Keratinocyte (primary cell): Measurements from ENCODE around the gene PISD. TPM values are rescaled to one million over a fixed set of nuclear protein-coding genes. Genes with fewer than 3 reads are reported as not detected.

Experiments
- DNase-seq: peaks from one replicate; pipeline ENCODE4 v3.0.0-alpha.2; 2011; ENCODE audit warnings: low read depth, missing footprints, low spot score
- FAIRE-seq: peaks from 2 replicates; lab custom pipeline; 2011; peaks lifted over from hg19 to GRCh38; lab: Jason Lieb, UNC
- H2AFZ ChIP-seq: 2 replicates; pipeline ENCODE4 v1.6.0; 2012; ENCODE audit warnings: low read length, control low read depth, inconsistent platforms; ENCODE audit not compliant: control insufficient read depth
- H3K27ac ChIP-seq: 2 replicates; pipeline ENCODE4 v1.5.1; 2011; ENCODE audit warnings: low read length; ENCODE audit not compliant: control insufficient read depth, insufficient read depth
- H3K27me3 ChIP-seq: 3 replicates; pipeline ENCODE4 v1.6.0; 2011; ENCODE audit warnings: low read length; ENCODE audit not compliant: control insufficient read depth, insufficient read depth; ENCODE audit errors: extremely low read depth
- H3K36me3 ChIP-seq, 2 experiments: 2 replicates in 1 of 2; 3 replicates in 1 of 2; pipeline ENCODE4 v1.5.1; 2011; ENCODE audit warnings: low read length in 2 of 2, mild to moderate bottlenecking in 1 of 2; ENCODE audit not compliant: control insufficient read depth in 2 of 2, insufficient read depth in 2 of 2; ENCODE audit errors: extremely low read depth in 1 of 2
- H3K4me1 ChIP-seq: 3 replicates; pipeline ENCODE4 v1.5.1; 2011; ENCODE audit warnings: low read length; ENCODE audit not compliant: control insufficient read depth, insufficient read depth; ENCODE audit errors: extremely low read depth
- H3K4me2 ChIP-seq: 3 replicates; pipeline ENCODE4 v1.6.0; 2011; ENCODE audit warnings: low read depth, low read length; ENCODE audit not compliant: control insufficient read depth, insufficient read depth; ENCODE audit errors: extremely low read depth
- H3K4me3 ChIP-seq, 3 experiments: fragments of 200-600 bp in 1 of 3; sonication (generic) in 1 of 3; 2 replicates in 2 of 3; 3 replicates in 1 of 3; pipeline ENCODE4 v1.5.1; 2011 to 2016; ENCODE audit warnings: low read length in 3 of 3, mild to moderate bottlenecking in 3 of 3, control low read depth in 2 of 3, inconsistent platforms in 1 of 3, low read depth in 1 of 3, mixed read lengths in 1 of 3, mixed run types in 1 of 3, moderate library complexity in 1 of 3; ENCODE audit not compliant: control insufficient read depth in 2 of 3, insufficient read depth in 2 of 3; ENCODE audit errors: extremely low read depth in 1 of 3
- H3K79me2 ChIP-seq: 2 replicates; pipeline ENCODE4 v1.6.0; 2012; ENCODE audit warnings: low read length; ENCODE audit not compliant: control insufficient read depth, insufficient read depth
- H3K9ac ChIP-seq: 3 replicates; pipeline ENCODE4 v1.6.0; 2011; ENCODE audit warnings: low read length; ENCODE audit not compliant: control insufficient read depth, insufficient read depth; ENCODE audit errors: extremely low read depth
- H3K9me1 ChIP-seq: 3 replicates; pipeline ENCODE4 v1.6.0; 2011; ENCODE audit warnings: low read length; ENCODE audit not compliant: control insufficient read depth, insufficient read depth; ENCODE audit errors: extremely low read depth
- H3K9me3 ChIP-seq: 2 replicates; pipeline ENCODE4 v1.5.1; 2012; ENCODE audit warnings: low read depth, low read length; ENCODE audit not compliant: control insufficient read depth
- H4K20me1 ChIP-seq: 3 replicates; pipeline ENCODE4 v1.6.0; 2011; ENCODE audit warnings: low read length; ENCODE audit not compliant: control insufficient read depth, insufficient read depth; ENCODE audit errors: extremely low read depth
- EZH2 ChIP-seq: IDR thresholded peaks from one replicate; pipeline ENCODE4 v1.6.1; 2012; ENCODE audit warnings: inconsistent platforms, mild to moderate bottlenecking, low read length, moderate library complexity
- dilution Hi-C: fragments of 300-500 bp; cut with MboI; formaldehyde crosslinking; loops from one replicate; pipeline ENCODE4 v1.7.0; 2020; ENCODE audit warnings: low sequenced_read_pairs; ENCODE audit not compliant: extremely low pct_ligation_motif_present
- polyA plus RNA-seq, 5 experiments: library from polyadenylated mRNA; depleted of rRNA in 3 of 5; stranded (reverse) in 3 of 5; stranded (forward) in 1 of 5; unstranded in 1 of 5; fragments of >200 nt; gene quantifications; 1 replicate in 1 of 5; 2 replicates in 3 of 5; 3 replicates in 1 of 5; pipeline versions ENCODE4 v1.2.1 to v1.2.3, GENCODE V29; 2011 to 2012; ENCODE audit warnings: missing spikeins in 2 of 5, low read depth in 1 of 5, low replicate concordance in 1 of 5
- TF ChIP-seq, protein P1 (sequence below), 3 experiments: IDR thresholded peaks in 1 of 3; conservative IDR thresholded peaks in 1 of 3; optimal IDR thresholded peaks in 1 of 3; 2 replicates in 2 of 3; 3 replicates in 1 of 3; pipeline versions ENCODE3 to v1.5.1; 2011; ENCODE audit warnings: low read length in 3 of 3, mild to moderate bottlenecking in 3 of 3, moderate library complexity in 2 of 3, control low read depth in 1 of 3, inconsistent platforms in 1 of 3; ENCODE audit not compliant: insufficient read depth in 2 of 3; ENCODE audit errors: extremely low read depth in 1 of 3

The PISD gene
- polyA plus RNA-seq, 1 donor (not counting 4 experiments of a cell fraction or from before 2014, with no cell fraction given) = 25.5 TPM

DNA sequence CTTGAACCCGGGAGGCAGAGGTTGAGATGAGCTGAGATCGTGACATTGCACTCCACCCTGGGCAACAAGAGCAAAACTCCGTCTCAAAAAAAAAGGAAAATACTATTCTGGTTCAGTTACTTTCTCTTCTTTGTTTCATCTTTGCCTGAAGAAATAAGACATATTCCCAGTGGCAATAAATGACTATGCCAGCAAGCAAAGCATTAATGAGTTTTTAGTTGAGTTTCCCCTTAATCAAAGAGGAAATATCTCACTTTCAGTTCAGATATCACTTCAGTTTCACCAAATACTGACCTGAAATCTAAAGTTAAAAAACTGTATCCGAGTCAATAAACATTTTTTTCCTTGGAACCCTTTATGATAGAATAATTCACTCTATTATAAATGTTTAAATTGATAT is 10.4 kb downstream of the PISD start:
- Histone ChIP-seq H3K27me3 (no peaks in the 10 kb centered on the region), H2AFZ (no peak overlapping the region), H3K9ac (no peak overlapping the region), H3K4me1 (peaks cover 50% of the 10 kb centered on the region), H3K4me3 (no peak overlapping the region), H3K27ac (peak overlapping the region; percentile 76), H3K9me3 (no peaks in the 10 kb centered on the region), H3K9me1 (no peaks in the 10 kb centered on the region), H3K36me3 (peaks cover 3 to 21% of the 10 kb centered on the region in 2 experiments), H3K79me2 (peaks cover 76% of the 10 kb centered on the region), H4K20me1 (no peaks in the 10 kb centered on the region), H3K4me2 (no peak overlapping the region)
- no peak for DNase-seq
- no peak for TF ChIP-seq EZH2
- TF ChIP-seq, protein P1, sequence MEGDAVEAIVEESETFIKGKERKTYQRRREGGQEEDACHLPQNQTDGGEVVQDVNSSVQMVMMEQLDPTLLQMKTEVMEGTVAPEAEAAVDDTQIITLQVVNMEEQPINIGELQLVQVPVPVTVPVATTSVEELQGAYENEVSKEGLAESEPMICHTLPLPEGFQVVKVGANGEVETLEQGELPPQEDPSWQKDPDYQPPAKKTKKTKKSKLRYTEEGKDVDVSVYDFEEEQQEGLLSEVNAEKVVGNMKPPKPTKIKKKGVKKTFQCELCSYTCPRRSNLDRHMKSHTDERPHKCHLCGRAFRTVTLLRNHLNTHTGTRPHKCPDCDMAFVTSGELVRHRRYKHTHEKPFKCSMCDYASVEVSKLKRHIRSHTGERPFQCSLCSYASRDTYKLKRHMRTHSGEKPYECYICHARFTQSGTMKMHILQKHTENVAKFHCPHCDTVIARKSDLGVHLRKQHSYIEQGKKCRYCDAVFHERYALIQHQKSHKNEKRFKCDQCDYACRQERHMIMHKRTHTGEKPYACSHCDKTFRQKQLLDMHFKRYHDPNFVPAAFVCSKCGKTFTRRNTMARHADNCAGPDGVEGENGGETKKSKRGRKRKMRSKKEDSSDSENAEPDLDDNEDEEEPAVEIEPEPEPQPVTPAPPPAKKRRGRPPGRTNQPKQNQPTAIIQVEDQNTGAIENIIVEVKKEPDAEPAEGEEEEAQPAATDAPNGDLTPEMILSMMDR (optimal IDR thresholded peaks at IDR 0.05 in 1 of 3, IDR thresholded peaks at IDR 0.05 in 1 of 3, conservative IDR thresholded peaks at IDR 0.05 in 1 of 3; ENCODE audit: extremely low read depth in 1 of 3, insufficient read depth in 2 of 3, low read length in 3 of 3) = no peak
- dilution Hi-C loops = no loop called here
- no peak for FAIRE-seq

DNA sequence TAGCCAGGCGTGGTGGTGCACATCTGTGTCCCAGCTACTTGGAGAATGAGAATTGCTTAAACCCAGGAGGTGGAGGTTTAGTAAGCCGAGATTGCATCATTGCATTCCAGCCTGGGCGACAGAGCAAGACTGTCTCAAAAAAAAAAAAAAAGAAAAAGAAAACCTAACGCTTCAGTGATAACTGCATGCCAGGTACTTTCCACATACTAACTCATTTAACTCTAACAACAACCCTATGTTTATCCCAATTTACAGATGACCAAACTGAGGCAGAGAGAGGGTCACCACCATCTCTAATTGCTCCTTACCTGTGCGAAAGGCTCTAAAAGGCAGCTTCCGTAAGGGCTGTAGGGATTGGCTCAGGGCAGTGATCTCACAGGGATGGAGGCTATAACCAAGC is 11.6 kb downstream of the PISD start:
- H4K20me1 ChIP-seq = no peaks in the 10 kb centered on the region
- no peak for TF ChIP-seq EZH2
- TF ChIP-seq, protein P1 (optimal IDR thresholded peaks at IDR 0.05 in 1 of 3, IDR thresholded peaks at IDR 0.05 in 1 of 3, conservative IDR thresholded peaks at IDR 0.05 in 1 of 3; ENCODE audit: extremely low read depth in 1 of 3, insufficient read depth in 2 of 3, low read length in 3 of 3) = no peak
- H3K4me1 ChIP-seq = peaks cover 59% of the 10 kb centered on the region
- no peak overlapping the region for H3K4me3 ChIP-seq
- DNase-seq (no peak), FAIRE-seq (no peak)
- H3K9me3 ChIP-seq = no peaks in the 10 kb centered on the region
- peak overlapping the region; percentile 40 for H3K4me2 ChIP-seq
- H3K27me3 ChIP-seq = no peaks in the 10 kb centered on the region
- peak overlapping the region; percentile 49 for H3K9ac ChIP-seq
- peak overlapping the region; percentile 76 for H3K27ac ChIP-seq
- H2AFZ ChIP-seq = no peak overlapping the region
- dilution Hi-C loops = no loop called here
- peaks cover 3 to 21% of the 10 kb centered on the region in 2 experiments for H3K36me3 ChIP-seq
- H3K9me1 ChIP-seq = no peaks in the 10 kb centered on the region
- H3K79me2 ChIP-seq = peaks cover 67% of the 10 kb centered on the region
